ENCODE measurements around the gene TBL1X. TPM values are rescaled to one million over a fixed set of nuclear protein-coding genes. Genes with fewer than 3 reads are reported as not detected.

The TBL1X gene
- polyA plus RNA-seq, 1 donor (not counting 4 experiments of a cell fraction or from before 2014, with no cell fraction given), result 2.2 TPM

DNA sequence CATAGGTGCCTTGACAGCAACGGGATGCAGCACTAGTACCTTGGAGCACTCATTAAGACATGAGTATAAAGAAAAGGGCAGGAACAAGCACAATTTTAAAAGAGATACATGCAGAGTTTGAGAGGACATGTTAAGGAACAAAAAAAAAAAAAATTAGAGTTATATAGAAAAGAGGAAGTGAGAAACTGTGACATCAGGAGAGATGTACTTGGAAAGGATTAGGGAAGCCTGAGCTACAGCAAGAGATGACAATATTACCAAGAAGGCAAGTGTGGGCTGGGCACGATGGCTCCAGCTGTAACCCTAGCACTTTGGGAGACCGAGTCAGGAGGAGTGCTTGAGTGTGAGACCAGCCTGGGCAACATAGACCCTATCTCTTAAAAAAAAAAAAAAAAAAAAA is 263.4 kb downstream of the TBL1X start:
- Histone ChIP-seq H3K36me3 (ENCODE audit: control insufficient read depth in 2 of 2, extremely low read depth in 1 of 2, insufficient read depth in 2 of 2, low read length in 2 of 2) (no peaks in the 10 kb centered on the region), H3K79me2 (ENCODE audit: control insufficient read depth, insufficient read depth, low read length) (no peaks in the 10 kb centered on the region), H3K9me1 (ENCODE audit: control insufficient read depth, extremely low read depth, insufficient read depth, low read length) (no peaks in the 10 kb centered on the region), H3K4me3 (ENCODE audit: control insufficient read depth in 2 of 3, extremely low read depth in 1 of 3, insufficient read depth in 2 of 3, low read depth in 1 of 3, low read length in 3 of 3) (no peak overlapping the region), H3K27me3 (ENCODE audit: control insufficient read depth, extremely low read depth, insufficient read depth, low read length) (no peaks in the 10 kb centered on the region), H3K27ac (ENCODE audit: control insufficient read depth, insufficient read depth, low read length) (no peak overlapping the region), H3K9me3 (ENCODE audit: control insufficient read depth, low read depth, low read length) (peaks cover 3% of the 10 kb centered on the region), H3K4me2 (ENCODE audit: control insufficient read depth, extremely low read depth, insufficient read depth, low read depth, low read length) (no peak overlapping the region), H2AFZ (ENCODE audit: control insufficient read depth, low read length) (no peak overlapping the region), H3K4me1 (ENCODE audit: control insufficient read depth, extremely low read depth, insufficient read depth, low read length) (no peaks in the 10 kb centered on the region), H3K9ac (ENCODE audit: control insufficient read depth, extremely low read depth, insufficient read depth, low read length) (no peak overlapping the region), H4K20me1 (ENCODE audit: control insufficient read depth, extremely low read depth, insufficient read depth, low read length) (no peaks in the 10 kb centered on the region)
- dilution Hi-C loops (cut with MboI; ENCODE audit: extremely low pct_ligation_motif_present, low sequenced_read_pairs), result no loop called here
- FAIRE-seq (no peak), DNase-seq (ENCODE audit: low read depth, low spot score) (no peak)
- TF ChIP-seq EZH2 (IDR thresholded peaks at IDR 0.05; ENCODE audit: low read length), result no peak
- TF ChIP-seq, protein P1, sequence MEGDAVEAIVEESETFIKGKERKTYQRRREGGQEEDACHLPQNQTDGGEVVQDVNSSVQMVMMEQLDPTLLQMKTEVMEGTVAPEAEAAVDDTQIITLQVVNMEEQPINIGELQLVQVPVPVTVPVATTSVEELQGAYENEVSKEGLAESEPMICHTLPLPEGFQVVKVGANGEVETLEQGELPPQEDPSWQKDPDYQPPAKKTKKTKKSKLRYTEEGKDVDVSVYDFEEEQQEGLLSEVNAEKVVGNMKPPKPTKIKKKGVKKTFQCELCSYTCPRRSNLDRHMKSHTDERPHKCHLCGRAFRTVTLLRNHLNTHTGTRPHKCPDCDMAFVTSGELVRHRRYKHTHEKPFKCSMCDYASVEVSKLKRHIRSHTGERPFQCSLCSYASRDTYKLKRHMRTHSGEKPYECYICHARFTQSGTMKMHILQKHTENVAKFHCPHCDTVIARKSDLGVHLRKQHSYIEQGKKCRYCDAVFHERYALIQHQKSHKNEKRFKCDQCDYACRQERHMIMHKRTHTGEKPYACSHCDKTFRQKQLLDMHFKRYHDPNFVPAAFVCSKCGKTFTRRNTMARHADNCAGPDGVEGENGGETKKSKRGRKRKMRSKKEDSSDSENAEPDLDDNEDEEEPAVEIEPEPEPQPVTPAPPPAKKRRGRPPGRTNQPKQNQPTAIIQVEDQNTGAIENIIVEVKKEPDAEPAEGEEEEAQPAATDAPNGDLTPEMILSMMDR (optimal IDR thresholded peaks at IDR 0.05 in 1 of 3, IDR thresholded peaks at IDR 0.05 in 1 of 3, conservative IDR thresholded peaks at IDR 0.05 in 1 of 3; ENCODE audit: extremely low read depth in 1 of 3, insufficient read depth in 2 of 3, low read length in 3 of 3), result no peak

GRCh38 chrX:9729171-9729885 is 264.5 kb downstream of the TBL1X start:
- Histone ChIP-seq H3K27ac (ENCODE audit: control insufficient read depth, insufficient read depth, low read length) (no peak overlapping the region), H3K4me1 (ENCODE audit: control insufficient read depth, extremely low read depth, insufficient read depth, low read length) (no peaks in the 10 kb centered on the region), H2AFZ (ENCODE audit: control insufficient read depth, low read length) (no peak overlapping the region), H3K9ac (ENCODE audit: control insufficient read depth, extremely low read depth, insufficient read depth, low read length) (no peak overlapping the region), H3K9me1 (ENCODE audit: control insufficient read depth, extremely low read depth, insufficient read depth, low read length) (no peaks in the 10 kb centered on the region), H3K9me3 (ENCODE audit: control insufficient read depth, low read depth, low read length) (peaks cover 3% of the 10 kb centered on the region), H3K79me2 (ENCODE audit: control insufficient read depth, insufficient read depth, low read length) (no peaks in the 10 kb centered on the region), H3K36me3 (ENCODE audit: control insufficient read depth in 2 of 2, extremely low read depth in 1 of 2, insufficient read depth in 2 of 2, low read length in 2 of 2) (no peaks in the 10 kb centered on the region), H3K4me3 (ENCODE audit: control insufficient read depth in 2 of 3, extremely low read depth in 1 of 3, insufficient read depth in 2 of 3, low read depth in 1 of 3, low read length in 3 of 3) (no peak overlapping the region), H4K20me1 (ENCODE audit: control insufficient read depth, extremely low read depth, insufficient read depth, low read length) (no peaks in the 10 kb centered on the region), H3K27me3 (ENCODE audit: control insufficient read depth, extremely low read depth, insufficient read depth, low read length) (no peaks in the 10 kb centered on the region), H3K4me2 (ENCODE audit: control insufficient read depth, extremely low read depth, insufficient read depth, low read depth, low read length) (no peak overlapping the region)
- dilution Hi-C loops (cut with MboI; ENCODE audit: extremely low pct_ligation_motif_present, low sequenced_read_pairs), result no loop called here
- no peak for TF ChIP-seq EZH2 (IDR thresholded peaks at IDR 0.05; ENCODE audit: low read length)
- TF ChIP-seq, protein P1 (optimal IDR thresholded peaks at IDR 0.05 in 1 of 3, IDR thresholded peaks at IDR 0.05 in 1 of 3, conservative IDR thresholded peaks at IDR 0.05 in 1 of 3; ENCODE audit: extremely low read depth in 1 of 3, insufficient read depth in 2 of 3, low read length in 3 of 3), result no peak
- FAIRE-seq (no peak), DNase-seq (ENCODE audit: low read depth, low spot score) (no peak)

All from keratinocyte (primary cell).